NCI-H2107 treated with DMSO at 0.1 percent for 48 hours (cell line): Measurements from ENCODE around the gene PPTC7.
"Not testable (repeated sequence)": the region's sequence is repeated elsewhere in the genome, so short reads cannot be mapped to it uniquely, and the experiment has no call there.

ENCODE experiments used
- DNase-seq: peaks from one replicate; lab custom pipeline; 2025; ENCODE audit not compliant: unreplicated experiment; lab: John Stamatoyannopoulos, UW

PPTC7 gene

GRCh38 chr12:110537605-110538409 lies 45.3 kb downstream of the PPTC7 start:
- peak; percentile 90 for DNase-seq

- DNase-seq = peak; percentile 39
These were observed 46.1 kb downstream of the PPTC7 start for GRCh38 chr12:110536834-110537604.

- DNase-seq = no peak
These were observed 48.3 kb downstream of the PPTC7 start for GRCh38 chr12:110534811-110535210.

GRCh38 chr12:110533607-110534006 lies 49.5 kb downstream of the PPTC7 start:
- DNase-seq = no peak

- DNase-seq = no peak
These were observed 50.5 kb downstream of the PPTC7 start for GRCh38 chr12:110532644-110533043.

GRCh38 chr12:110531741-110532333 lies 51.3 kb downstream of the PPTC7 start:
- DNase-seq = no peak

DNA sequence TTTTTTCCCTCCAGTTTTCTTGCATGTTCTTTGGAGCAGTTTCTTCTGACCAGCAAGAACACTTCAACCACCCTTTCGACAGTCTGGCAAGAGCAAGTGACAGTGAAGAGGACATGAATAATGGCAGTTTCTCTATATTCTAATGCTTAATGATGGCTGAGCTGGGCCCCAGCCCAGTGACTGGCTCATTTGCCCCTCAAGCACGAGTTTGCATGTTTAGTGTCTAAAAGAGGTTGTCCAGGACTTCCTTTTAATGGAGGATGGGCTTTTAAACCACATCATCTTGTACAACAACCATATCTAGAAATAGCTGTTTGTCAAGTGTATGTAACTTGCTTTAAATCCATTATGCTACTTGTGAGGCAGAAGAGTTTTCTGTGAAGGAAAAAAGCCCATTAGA lies 52.6 kb downstream of the PPTC7 start:
- DNase-seq = no peak

DNA sequence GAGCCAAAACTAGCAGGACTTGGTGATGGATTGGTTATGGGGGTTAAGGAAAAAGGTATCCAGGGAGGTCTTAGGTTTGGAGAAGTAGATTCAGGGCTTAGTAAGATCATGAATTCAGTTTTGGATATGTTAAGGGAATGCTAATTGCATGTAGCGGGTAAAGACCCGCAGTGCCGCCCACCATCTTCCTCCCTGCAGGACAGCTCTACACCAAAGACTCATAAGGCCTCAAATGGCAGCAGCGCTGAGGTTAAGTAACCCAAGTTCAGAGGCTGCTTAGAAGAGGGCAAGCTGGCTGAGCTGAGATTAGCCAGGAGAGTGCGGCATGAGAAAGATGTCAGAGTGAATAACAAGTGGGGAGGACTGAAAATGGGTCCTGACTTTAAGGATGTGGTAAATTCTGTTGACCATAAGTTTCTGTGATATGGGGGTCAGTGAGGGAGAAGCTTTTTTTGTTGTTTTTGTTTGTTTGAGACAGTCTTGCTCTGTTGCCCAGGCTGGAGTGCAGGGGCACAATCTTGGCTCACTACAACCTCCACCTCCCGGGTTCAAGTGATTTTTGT lies 54.8 kb downstream of the PPTC7 start:
- DNase-seq = no peak

DNA sequence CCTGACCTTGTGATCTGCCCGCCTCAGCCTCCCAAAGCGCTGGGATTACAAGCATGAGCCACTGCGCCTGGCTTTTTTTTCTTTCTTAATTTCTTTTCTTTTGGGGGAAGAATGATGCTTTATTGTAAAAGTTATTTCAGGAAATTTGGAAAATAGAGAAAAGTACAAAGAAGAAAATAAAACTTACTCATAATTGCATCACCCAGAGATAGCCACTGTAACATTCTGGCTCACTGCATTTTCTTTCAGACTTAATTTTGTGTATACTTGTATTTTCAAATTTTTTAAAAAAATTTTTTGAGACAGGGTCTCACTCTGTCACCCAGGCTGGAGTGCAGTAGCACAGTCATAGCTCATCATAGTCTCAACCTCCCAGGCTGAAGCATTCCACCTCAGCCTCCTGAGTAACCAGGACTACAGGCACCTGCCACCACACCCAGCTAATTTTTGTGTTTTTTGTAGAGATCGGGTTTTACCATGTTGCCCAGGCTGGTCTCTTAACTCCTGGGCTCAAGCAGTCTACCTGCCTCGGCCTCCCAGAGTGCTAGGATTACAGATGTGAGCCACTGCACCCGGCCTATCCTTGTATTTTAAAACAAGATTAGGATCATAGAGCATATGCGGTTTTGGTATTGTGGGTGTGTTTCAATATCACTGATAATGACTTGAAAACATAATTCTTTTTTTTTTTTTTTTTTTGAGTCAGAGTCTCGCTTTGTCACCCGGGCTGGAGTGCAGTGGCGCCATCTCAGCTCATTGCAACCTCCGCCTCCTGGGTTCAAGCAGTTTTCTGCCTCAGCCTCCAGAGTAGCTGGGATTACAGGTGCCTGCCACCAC lies 62.0 kb downstream of the PPTC7 start:
- not testable (repeated sequence) for DNase-seq

DNA sequence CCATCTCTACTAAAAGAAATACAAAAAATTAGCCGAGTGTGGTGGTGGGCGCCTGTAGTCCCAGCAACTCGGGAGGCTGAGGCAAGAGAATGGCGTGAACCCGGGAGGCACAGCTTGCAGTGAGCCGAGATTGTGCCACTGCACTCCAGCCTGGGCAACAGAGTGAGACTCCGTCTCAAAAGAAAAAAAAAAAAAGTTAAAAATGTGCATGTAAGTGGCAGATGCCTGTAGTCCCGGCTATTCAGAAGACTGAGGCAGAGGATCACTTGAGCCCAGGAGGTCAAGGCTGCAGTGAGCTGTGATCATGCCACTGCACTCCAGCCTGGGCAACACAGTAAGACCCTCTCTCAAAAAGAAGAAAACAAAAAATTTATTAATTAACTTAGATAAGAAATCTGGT lies 65.1 kb downstream of the PPTC7 start:
- DNase-seq = not testable (repeated sequence)

- DNase-seq = no peak
These were observed 66.1 kb downstream of the PPTC7 start for GRCh38 chr12:110516995-110517394.

DNA sequence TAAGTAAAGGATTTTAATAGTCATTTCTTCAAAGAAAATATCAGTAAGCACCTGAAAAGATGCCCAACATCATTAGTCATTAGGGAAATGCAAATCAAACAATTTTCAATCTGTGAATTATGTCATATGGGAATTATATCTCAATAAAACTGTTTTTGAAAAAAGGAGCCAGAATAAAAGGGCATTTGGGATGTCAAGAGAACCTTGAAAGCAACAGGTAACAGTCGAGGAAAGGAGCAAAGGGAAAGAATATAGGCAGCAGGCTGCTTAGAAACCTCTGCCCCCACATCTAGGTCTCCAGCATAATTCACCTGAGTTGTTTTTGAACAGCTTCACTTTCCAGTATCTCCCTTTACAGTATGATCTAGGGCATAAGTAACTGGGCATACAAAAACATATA lies 68.8 kb downstream of the PPTC7 start:
- DNase-seq = no peak

GRCh38 chr12:110513842-110514241 lies 69.3 kb downstream of the PPTC7 start:
- no peak for DNase-seq

DNA sequence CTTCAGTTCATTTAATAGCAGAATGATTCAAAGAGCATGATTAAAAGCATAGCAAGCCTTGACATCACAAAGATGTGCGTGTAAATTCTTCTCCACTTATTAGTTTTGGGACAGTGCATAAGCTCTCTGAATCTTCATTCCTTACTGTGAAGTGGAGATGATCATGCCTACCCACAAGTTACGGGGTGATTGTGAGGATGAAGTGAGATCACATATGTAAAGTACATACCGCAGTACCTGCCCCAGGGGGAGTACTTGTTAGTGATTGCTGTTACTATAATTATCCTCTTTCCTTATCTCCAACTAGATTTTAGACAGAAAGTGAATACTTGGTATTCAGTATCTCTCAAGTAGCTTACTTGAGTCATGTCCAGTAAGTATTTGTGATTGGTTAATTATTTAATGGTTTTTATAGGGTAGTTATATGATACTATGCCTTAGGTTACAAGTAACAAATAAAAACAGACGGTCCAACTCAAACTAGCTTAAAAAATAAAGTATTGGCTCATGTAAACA lies 75.0 kb downstream of the PPTC7 start:
- DNase-seq = no peak

DNA sequence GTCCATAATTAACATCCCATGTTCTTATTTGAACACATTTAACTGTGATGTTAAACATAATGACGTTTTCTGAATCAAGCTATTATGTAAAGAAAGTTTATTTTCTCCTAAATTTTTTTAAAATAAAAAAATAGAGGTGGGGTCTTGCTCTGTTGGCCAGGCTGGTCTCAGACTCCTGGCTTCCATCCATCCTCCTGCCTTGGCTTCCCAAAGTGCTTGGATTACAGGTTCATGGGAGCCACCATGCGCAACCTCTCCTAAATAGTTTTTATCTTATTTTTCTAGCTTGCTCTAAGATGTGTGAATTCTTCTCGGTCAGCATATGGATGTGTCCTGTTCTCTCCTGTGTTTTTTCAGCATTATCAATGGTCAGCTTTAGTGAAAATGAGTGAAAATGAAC lies 77.8 kb downstream of the PPTC7 start:
- no peak for DNase-seq

GRCh38 chr12:110503432-110503831 lies 79.7 kb downstream of the PPTC7 start:
- no peak for DNase-seq

DNA sequence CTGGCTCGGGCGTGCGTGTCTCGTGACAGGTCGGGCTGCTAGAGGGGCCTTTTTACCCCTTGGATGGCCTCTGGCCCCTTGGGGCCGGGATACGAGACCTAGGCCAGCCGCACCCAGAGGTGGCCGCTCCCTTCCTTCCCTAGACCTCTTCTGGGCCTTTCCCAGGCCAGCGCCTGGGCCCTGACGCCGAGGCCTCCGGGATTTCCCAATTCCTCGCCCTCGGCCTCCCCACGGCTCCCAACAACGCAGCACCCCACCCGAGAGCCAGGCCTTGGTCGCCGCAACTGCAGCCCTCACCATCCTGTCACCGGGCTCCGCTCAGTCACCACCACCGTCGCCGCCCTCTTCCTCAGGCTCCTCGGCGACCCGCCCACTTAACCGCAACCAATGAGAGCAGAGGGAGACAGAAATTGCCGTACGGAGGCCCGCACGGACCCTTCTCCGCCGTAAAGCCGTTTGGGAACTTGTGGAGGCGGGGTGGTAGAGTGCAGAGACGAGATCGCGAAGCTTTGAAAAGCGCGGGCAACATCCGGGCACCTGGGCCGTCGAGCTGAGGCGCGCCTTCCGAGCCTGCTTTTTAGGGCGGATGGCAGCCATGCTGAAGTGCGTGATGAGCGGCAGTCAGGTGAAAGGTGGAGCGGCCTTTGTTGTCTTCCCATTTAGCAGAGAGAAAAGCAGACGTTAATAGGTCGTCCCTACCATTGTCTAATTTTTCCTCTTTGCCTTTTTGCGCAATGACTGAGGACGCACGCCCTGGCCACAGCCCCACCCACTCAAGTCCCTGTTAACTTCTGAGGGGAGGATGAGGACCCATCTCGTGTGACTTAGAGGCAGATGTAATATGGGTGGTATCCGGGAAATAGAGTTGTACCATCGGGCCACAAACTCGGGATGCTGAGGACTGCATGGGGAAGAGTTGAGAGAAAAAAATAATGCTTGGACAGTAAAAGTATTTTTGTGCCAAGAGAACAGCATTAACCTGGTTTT lies 81.1 kb downstream of the PPTC7 start, which contains the start of the genes RAD9B and VPS29:
Gene RAD9B (plus strand): TSS at position 580 of the 987 bp plus-strand sequence. CDS start 7 bp downstream, at position 587.
Gene VPS29 (minus strand): TSS at position 360 of the 987 bp plus-strand sequence. CDS start 60 bp downstream, at position 300.
- peak; percentile 97 for DNase-seq

GRCh38 chr12:110501399-110501751 lies 81.7 kb downstream of the PPTC7 start:
- peak; percentile 74 for DNase-seq
